ENCODE data around the gene C1QTNF3.

DNA sequence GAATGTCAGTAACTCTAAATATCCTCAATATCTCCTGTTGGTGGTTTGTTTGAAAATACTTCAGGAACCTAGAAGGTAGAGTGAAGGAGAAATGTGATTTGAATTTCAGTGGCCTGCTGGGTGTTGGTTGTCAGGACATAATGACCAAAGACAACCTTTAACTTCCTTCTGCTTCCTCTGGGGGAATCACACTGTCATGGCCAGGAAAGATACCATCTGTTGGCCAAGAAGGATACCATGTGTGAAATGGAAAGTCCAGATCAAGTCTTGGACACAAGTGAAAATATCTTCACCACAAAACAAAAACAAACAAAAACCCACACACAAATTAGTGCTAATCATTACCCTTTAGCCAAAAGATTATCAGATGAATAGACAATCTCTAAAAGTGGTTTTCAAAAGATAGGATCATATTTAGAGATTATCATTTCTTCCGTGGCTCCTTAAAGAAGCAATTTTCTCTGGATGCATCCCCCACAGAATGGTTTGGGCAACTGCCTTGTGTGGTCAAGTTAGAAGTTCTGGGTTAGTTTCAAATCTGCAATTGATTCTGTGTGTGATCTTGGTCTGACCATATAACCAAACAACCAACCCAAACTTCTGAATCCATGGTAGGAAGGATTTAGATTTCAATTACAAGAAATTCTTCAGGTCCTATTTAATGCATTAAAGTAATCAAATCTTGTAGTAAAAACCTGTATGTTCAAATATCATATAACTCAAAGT, 1.6 kb downstream of the C1QTNF3 start:
- TF ChIP-seq, protein P1, sequence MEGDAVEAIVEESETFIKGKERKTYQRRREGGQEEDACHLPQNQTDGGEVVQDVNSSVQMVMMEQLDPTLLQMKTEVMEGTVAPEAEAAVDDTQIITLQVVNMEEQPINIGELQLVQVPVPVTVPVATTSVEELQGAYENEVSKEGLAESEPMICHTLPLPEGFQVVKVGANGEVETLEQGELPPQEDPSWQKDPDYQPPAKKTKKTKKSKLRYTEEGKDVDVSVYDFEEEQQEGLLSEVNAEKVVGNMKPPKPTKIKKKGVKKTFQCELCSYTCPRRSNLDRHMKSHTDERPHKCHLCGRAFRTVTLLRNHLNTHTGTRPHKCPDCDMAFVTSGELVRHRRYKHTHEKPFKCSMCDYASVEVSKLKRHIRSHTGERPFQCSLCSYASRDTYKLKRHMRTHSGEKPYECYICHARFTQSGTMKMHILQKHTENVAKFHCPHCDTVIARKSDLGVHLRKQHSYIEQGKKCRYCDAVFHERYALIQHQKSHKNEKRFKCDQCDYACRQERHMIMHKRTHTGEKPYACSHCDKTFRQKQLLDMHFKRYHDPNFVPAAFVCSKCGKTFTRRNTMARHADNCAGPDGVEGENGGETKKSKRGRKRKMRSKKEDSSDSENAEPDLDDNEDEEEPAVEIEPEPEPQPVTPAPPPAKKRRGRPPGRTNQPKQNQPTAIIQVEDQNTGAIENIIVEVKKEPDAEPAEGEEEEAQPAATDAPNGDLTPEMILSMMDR (IDR thresholded peaks at IDR 0.05): no peak
- no peak for TF ChIP-seq POLR2A (IDR thresholded peaks at IDR 0.05)
